Measurements from ENCODE around the gene NEUROG1. TPM values are rescaled to one million over a fixed set of nuclear protein-coding genes. Genes with fewer than 3 reads are reported as not detected.

Gene NEUROG1
- total and polyA plus RNA-seq, 5 donors from 2014 or later, result not detected

DNA sequence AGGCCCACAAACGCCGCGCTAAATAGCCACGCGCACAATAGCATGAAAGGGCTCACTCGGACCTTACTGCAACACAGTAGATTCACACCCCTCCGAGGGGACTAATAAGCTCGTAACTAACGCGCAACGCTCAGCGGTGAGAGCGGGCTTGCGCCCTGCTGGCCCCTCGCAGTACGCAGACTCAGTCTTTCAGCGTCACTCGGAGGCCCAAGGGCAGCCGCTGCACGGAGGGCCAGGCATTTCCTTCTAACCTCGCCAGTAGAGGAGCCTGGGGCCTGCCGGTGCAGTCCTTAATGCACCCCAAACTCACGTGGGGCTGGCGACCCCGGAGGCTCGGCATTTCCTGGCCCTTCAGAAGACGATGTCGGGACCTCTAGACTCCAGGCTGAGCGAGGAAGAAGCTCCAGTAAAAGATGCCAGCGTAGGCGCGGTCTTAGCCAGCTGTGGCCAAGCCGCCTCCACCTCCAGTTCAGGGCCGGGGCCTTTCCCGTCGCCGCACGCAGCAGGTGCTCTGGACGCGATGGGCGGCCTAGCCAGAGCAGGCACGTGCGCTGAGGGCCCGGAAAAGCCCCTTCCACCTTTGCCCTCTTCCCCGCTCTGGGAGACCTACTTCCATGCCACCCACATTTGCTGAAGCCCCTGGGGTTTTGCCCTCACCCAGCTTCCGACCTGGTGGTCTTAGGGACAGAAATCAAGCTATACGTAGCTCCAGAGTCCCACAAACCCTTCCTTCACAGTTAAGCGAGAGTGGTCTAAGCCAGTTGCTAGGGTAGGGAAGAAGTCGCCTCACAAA lies 45.3 kb downstream of the NEUROG1 start:
- no peaks in the 10 kb centered on the region for H3K36me3 Mint-ChIP-seq
- peaks cover 0 to 9% (median 1%) of the 10 kb centered on the region in 4 donors for H3K4me1 Mint-ChIP-seq
- H3K9me3 ChIP-seq (ENCODE audit: control insufficient read depth in 2 of 2, low read length in 2 of 2), result no peaks in the 10 kb centered on the region
- peaks cover 72% of the 10 kb centered on the region for H3K27me3 Mint-ChIP-seq
- DNase-seq (no peak), ATAC-seq (ENCODE audit: low read depth in 2 of 2) (no peak)
- H3K4me1 ChIP-seq (ENCODE audit: control insufficient read depth, insufficient read depth, low read length, poor library complexity, severe bottlenecking), result no peaks in the 10 kb centered on the region
- peaks cover 0 to 2% (median 0%) of the 10 kb centered on the region in 7 donors for H3K9me3 Mint-ChIP-seq
- H3K36me3 ChIP-seq (ENCODE audit: control insufficient read depth, insufficient read depth, low read length), result no peaks in the 10 kb centered on the region
- peaks cover 24% of the 10 kb centered on the region for H3K27me3 ChIP-seq (ENCODE audit: control insufficient read depth, insufficient read depth, low read length)
- H3K4me3 Mint-ChIP-seq, result no peak overlapping the region
- H3K27ac ChIP-seq (ENCODE audit: insufficient read depth, low read length, poor library complexity, severe bottlenecking), result no peak overlapping the region
- H3K27ac Mint-ChIP-seq, result no peak overlapping the region
- no peak overlapping the region for H3K4me3 ChIP-seq (ENCODE audit: low read depth, low read length)

DNA sequence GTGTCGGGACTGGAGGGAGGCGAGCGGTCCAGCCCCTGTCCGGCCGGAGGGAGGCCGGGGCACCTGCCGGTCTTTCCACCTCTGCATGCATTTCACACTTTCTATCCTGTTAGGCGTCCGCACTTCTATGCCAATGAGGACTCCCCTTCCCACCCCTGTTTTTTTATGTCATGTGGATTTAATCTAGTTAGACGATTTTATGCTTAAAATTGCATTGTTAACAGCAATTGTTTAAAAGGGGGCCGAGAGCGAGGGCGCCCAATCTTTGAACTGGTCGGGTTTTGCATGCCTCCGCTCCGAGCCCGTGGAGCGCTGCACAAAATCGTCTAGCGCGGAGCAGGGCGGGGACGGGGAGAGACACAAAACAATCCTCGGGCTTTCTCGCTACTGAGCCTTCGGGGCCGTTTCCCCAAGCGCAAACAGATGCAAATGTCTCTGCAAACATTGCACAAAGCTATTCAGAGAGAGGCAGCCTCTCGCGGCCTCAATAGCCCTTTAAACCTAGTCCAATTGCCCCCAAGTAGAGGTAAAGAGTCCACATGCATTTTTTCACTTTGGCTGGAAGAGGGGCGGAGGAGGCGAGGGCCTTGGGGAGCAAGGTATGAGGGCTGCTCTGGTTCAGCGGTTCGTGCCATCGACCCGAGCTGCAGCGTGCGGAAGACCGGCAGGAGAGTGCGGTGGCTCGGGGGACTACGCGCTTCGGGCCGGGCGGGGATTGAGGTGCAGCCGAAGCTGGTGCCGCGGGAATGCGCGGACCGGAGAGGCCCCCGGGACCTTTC lies 46.1 kb downstream of the NEUROG1 start:
- Histone ChIP-seq H3K27me3 (ENCODE audit: control insufficient read depth, insufficient read depth, low read length) (peaks cover 26% of the 10 kb centered on the region), H3K4me3 (ENCODE audit: low read depth, low read length) (no peak overlapping the region), H3K36me3 (ENCODE audit: control insufficient read depth, insufficient read depth, low read length) (no peaks in the 10 kb centered on the region), H3K27ac (ENCODE audit: insufficient read depth, low read length, poor library complexity, severe bottlenecking) (no peak overlapping the region), H3K9me3 (ENCODE audit: control insufficient read depth in 2 of 2, low read length in 2 of 2) (no peaks in the 10 kb centered on the region), H3K4me1 (ENCODE audit: control insufficient read depth, insufficient read depth, low read length, poor library complexity, severe bottlenecking) (no peaks in the 10 kb centered on the region)
- Mint-ChIP-seq H3K36me3 (no peaks in the 10 kb centered on the region), H3K27ac (no peak overlapping the region), H3K4me1 (peaks cover 0 to 9% (median 1%) of the 10 kb centered on the region in 4 donors), H3K4me3 (no peak overlapping the region), H3K9me3 (peaks cover 0 to 2% (median 0%) of the 10 kb centered on the region in 7 donors), H3K27me3 (peaks cover 77% of the 10 kb centered on the region)
- no peak for DNase-seq
- no peak for ATAC-seq (ENCODE audit: low read depth in 2 of 2)

DNA sequence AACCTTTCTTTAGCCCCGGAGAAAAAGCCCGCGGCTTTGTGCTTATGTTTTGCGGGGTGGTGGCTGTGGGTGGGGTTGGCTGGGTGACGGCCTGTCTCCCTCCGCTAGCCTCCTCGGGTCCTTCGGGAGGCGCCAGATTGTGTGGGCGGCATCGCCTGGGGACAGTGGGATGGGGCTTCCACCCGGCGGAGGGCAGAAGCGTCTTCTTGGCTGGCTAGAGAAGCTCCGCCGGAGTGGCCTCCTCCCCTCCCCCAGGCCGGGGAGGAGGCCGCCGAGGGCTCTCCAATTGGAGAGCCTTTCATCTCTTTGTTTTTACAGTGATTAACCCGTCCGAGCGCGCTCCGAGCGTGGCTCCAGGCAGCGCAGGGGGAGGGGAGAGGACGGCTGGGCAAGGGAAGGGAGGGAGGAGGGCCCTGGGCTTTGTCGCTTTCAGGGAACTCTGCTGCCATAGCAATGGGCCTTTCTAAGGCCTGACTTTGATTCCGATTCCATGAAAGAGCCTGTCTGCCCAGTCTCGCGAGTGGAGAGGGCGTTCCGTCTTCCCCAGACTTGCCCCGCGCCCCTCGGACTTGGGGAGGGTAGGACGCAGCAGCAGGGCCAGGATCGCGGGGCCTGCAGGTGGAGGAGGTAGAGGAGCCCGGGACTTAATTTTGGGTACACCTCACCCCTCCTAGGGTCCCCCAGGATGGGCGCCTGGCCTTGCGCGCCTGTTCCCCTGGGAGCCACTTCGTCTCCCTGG lies 46.9 kb downstream of the NEUROG1 start:
- H3K4me3 ChIP-seq (ENCODE audit: low read depth, low read length), result no peak overlapping the region
- peaks cover 26% of the 10 kb centered on the region for H3K27me3 ChIP-seq (ENCODE audit: control insufficient read depth, insufficient read depth, low read length)
- Mint-ChIP-seq H3K4me3 (no peak overlapping the region), H3K27ac (no peak overlapping the region), H3K4me1 (peaks cover 0 to 9% (median 1%) of the 10 kb centered on the region in 4 donors), H3K27me3 (peaks cover 77% of the 10 kb centered on the region), H3K9me3 (peaks cover 0 to 2% (median 0%) of the 10 kb centered on the region in 7 donors), H3K36me3 (no peaks in the 10 kb centered on the region)
- no peaks in the 10 kb centered on the region for H3K9me3 ChIP-seq (ENCODE audit: control insufficient read depth in 2 of 2, low read length in 2 of 2)
- DNase-seq (no peak), ATAC-seq (ENCODE audit: low read depth in 2 of 2) (no peak)
- no peaks in the 10 kb centered on the region for H3K36me3 ChIP-seq (ENCODE audit: control insufficient read depth, insufficient read depth, low read length)
- H3K4me1 ChIP-seq (ENCODE audit: control insufficient read depth, insufficient read depth, low read length, poor library complexity, severe bottlenecking), result no peaks in the 10 kb centered on the region
- H3K27ac ChIP-seq (ENCODE audit: insufficient read depth, low read length, poor library complexity, severe bottlenecking), result no peak overlapping the region

DNA sequence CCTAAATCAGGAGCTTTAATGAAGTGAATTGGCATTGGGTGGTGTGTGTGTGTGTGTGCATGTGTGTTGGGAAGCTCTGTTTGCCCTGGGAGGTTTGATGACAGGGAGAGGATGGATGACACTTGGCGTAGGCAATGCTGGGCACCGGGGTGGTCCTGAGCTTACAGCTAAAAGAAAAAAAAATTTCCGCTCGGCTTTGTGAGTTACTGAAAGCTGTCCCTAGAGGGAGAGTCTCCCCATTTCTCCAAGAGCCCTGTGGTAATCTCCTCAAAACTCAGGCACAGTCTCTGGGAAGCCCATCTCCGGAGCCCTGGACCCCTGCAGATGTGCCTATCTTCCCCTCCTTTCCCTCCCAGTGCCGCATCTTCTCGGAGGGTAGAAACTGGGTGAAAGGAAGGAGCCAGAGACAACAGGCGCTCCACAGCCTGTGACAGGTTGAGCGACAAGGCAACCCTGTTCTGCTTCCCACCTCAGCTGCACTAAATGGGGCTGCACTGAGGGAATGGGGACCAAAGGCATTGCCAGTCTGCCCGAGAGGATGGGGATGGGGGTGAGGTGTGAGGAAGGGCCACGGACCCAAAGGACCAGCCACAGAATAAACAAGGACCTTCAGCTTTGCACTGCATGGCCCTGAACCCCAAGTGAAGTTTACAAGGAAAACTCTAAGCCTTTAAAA lies 47.8 kb downstream of the NEUROG1 start:
- no peak for DNase-seq
- H3K4me3 Mint-ChIP-seq, result no peak overlapping the region
- H3K27ac ChIP-seq (ENCODE audit: insufficient read depth, low read length, poor library complexity, severe bottlenecking), result no peak overlapping the region
- no peaks in the 10 kb centered on the region for H3K9me3 ChIP-seq (ENCODE audit: control insufficient read depth in 2 of 2, low read length in 2 of 2)
- no peak for ATAC-seq (ENCODE audit: low read depth in 2 of 2)
- no peak overlapping the region for H3K27ac Mint-ChIP-seq
- H3K9me3 Mint-ChIP-seq, result peaks cover 0 to 2% (median 0%) of the 10 kb centered on the region in 7 donors
- H3K4me3 ChIP-seq (ENCODE audit: low read depth, low read length), result no peak overlapping the region
- peaks cover 0 to 9% (median 1%) of the 10 kb centered on the region in 4 donors for H3K4me1 Mint-ChIP-seq
- H3K36me3 Mint-ChIP-seq, result no peaks in the 10 kb centered on the region
- H3K4me1 ChIP-seq (ENCODE audit: control insufficient read depth, insufficient read depth, low read length, poor library complexity, severe bottlenecking), result no peaks in the 10 kb centered on the region
- peaks cover 26% of the 10 kb centered on the region for H3K27me3 ChIP-seq (ENCODE audit: control insufficient read depth, insufficient read depth, low read length)
- H3K27me3 Mint-ChIP-seq, result peaks cover 75% of the 10 kb centered on the region
- H3K36me3 ChIP-seq (ENCODE audit: control insufficient read depth, insufficient read depth, low read length), result no peaks in the 10 kb centered on the region

DNA sequence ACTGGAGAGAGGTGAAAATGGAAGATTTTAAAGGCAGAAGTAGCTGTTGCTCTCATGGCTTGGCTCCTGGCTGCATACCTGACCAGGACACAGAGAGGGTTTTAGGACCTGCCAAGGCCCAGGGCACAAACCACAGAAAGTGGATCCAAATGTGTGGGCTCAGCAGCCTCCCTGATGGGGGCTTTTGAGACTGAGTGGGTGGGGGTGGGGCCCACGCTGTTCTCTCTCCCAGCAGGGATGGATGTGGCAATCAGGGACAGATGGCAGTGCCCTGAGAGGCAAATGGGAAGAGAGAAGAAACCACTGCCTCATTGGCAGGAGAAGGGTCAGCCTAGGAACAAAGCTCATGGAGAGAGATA lies 48.7 kb downstream of the NEUROG1 start:
- no peak overlapping the region for H3K27ac Mint-ChIP-seq
- H3K27me3 Mint-ChIP-seq, result peaks cover 65% of the 10 kb centered on the region
- DNase-seq, result no peak
- no peaks in the 10 kb centered on the region for H3K36me3 Mint-ChIP-seq
- peaks cover 0 to 9% (median 1%) of the 10 kb centered on the region in 4 donors for H3K4me1 Mint-ChIP-seq
- no peaks in the 10 kb centered on the region for H3K4me1 ChIP-seq (ENCODE audit: control insufficient read depth, insufficient read depth, low read length, poor library complexity, severe bottlenecking)
- H3K27me3 ChIP-seq (ENCODE audit: control insufficient read depth, insufficient read depth, low read length), result peaks cover 19% of the 10 kb centered on the region
- no peak for ATAC-seq (ENCODE audit: low read depth in 2 of 2)
- no peak overlapping the region for H3K4me3 ChIP-seq (ENCODE audit: low read depth, low read length)
- H3K4me3 Mint-ChIP-seq, result no peak overlapping the region
- no peak overlapping the region for H3K27ac ChIP-seq (ENCODE audit: insufficient read depth, low read length, poor library complexity, severe bottlenecking)
- H3K36me3 ChIP-seq (ENCODE audit: control insufficient read depth, insufficient read depth, low read length), result no peaks in the 10 kb centered on the region
- H3K9me3 Mint-ChIP-seq, result peaks cover 0 to 2% (median 0%) of the 10 kb centered on the region in 7 donors
- H3K9me3 ChIP-seq (ENCODE audit: control insufficient read depth in 2 of 2, low read length in 2 of 2), result no peaks in the 10 kb centered on the region

DNA sequence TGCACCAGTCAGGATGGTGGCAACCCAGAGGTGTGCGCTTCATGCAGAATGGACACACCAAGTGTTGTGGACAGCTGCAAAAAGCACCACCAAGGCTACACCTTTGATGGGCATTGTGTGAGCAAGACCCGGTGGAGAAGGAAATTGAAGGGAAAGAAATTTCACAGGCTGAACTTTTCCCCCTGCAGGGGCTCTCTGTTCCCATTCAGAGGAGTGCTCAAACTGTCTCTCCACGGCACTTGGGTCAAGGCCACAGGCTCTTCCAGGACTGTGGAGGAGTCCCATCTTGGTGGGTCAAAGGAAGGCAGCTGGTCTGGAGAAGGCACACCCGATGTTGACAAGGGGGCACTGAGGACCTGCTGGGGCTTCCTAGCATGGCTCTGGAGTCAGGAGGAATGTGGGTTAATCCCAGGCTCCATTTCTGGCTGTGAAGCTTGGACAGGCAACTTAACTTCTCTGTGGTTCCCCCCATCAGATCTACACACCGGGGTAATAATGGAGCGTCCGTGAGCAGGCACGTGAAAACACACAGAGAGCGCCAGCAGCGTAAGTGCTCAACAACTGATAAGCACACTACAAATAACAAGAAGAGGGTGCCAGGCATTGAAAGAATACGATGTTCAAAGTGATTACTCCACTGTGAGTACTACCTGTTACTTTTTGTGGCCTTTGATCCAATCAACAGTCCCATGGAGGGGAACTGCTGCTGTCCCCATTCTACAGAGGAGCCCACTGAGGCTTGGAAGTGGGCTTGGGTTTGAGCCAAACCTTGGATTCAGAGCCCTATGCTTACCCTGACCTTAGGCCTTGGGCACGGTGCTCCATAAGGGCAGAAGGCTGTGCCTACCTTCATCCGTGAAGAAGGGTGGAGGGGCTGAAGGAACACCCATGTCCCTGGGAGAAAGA lies 49.4 kb downstream of the NEUROG1 start:
- Histone ChIP-seq H3K4me3 (ENCODE audit: low read depth, low read length) (no peak overlapping the region), H3K27me3 (ENCODE audit: control insufficient read depth, insufficient read depth, low read length) (peaks cover 18% of the 10 kb centered on the region), H3K27ac (ENCODE audit: insufficient read depth, low read length, poor library complexity, severe bottlenecking) (no peak overlapping the region), H3K4me1 (ENCODE audit: control insufficient read depth, insufficient read depth, low read length, poor library complexity, severe bottlenecking) (no peaks in the 10 kb centered on the region), H3K9me3 (ENCODE audit: control insufficient read depth in 2 of 2, low read length in 2 of 2) (no peaks in the 10 kb centered on the region), H3K36me3 (ENCODE audit: control insufficient read depth, insufficient read depth, low read length) (no peaks in the 10 kb centered on the region)
- ATAC-seq (ENCODE audit: low read depth in 2 of 2) (no peak), DNase-seq (no peak)
- peaks cover 59% of the 10 kb centered on the region for H3K27me3 Mint-ChIP-seq
- H3K4me3 Mint-ChIP-seq, result no peak overlapping the region
- H3K4me1 Mint-ChIP-seq, result peaks cover 0 to 9% (median 1%) of the 10 kb centered on the region in 4 donors
- H3K27ac Mint-ChIP-seq, result peak overlapping the region in 1 of 3 donors; percentile 71
- H3K9me3 Mint-ChIP-seq, result peaks cover 0 to 2% (median 0%) of the 10 kb centered on the region in 7 donors
- H3K36me3 Mint-ChIP-seq, result no peaks in the 10 kb centered on the region

Data from CD4-positive, CD25-positive, alpha-beta regulatory T cell (primary cell).